Hepatocyte (in vitro differentiated cells): ENCODE data around the gene ARMC8.

Experiments used
- CTCF ChIP-seq: fragments of 200-600 bp; sonication (generic); IDR thresholded peaks from 2 replicates; pipeline ENCODE4 v1.5.1; 2016; ENCODE audit warnings: antibody characterized with exemption, mild to moderate bottlenecking; ENCODE audit not compliant: poor library complexity
- EZH2 ChIP-seq: fragments of 200-600 bp; sonication (generic); IDR thresholded peaks from 2 replicates; pipeline ENCODE4 v1.6.1; 2016; ENCODE audit warnings: antibody characterized with exemption, mild to moderate bottlenecking, borderline replicate concordance
- EZH2phosphoT487 ChIP-seq: fragments of 200-600 bp; sonication (generic); IDR thresholded peaks from one replicate; pipeline ENCODE4 v1.6.1; 2018; ENCODE audit warnings: antibody characterized with exemption, mild to moderate bottlenecking, low read depth, moderate library complexity; ENCODE audit not compliant: unreplicated experiment, severe bottlenecking

GRCh38 chr3:138184994-138185393 is 2.1 kb upstream of the ARMC8 start:
- no peak for TF ChIP-seq CTCF
- TF ChIP-seq EZH2 = no peak
- no peak for TF ChIP-seq EZH2phosphoT487
